ENCODE results near the gene TIMM22.
"Not testable (repeated sequence)": the region's sequence is repeated elsewhere in the genome, so short reads cannot be mapped to it uniquely, and the experiment has no call there.

Gene TIMM22

DNA sequence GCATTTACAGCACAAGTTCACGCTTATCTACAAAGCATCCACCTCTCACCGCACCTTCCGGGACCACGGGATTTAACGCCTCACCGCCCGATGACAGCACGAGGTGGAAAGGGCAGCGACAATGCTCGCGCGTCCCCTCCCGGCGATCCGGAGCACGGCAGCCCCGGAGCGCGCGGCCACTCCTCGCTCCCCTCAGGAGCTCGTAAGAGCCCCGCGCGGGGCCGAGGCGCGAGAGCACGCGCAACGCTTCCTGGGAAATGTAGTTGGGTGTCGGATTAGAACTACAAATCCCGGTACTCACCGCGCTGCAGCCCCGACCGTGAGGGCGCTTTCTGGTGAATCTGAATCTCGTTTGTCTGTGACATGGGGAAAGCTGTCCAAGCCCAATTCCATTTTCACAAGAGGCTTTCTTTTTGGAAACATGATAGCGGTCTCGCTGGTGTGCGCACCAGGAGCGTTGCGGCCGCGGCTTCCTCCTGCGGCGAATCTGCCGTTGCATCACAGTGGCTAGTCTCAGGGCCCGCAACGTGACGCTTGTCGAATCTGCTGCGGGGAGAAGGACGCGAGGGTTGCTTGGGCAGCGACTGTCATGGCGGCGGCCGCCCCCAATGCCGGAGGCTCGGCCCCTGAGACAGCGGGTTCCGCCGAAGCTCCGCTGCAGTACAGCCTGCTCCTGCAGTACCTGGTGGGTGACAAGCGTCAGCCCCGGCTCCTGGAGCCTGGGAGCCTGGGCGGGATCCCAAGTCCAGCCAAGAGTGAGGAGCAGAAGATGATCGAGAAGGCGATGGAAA lies at the start of gene TIMM22:
TSS of gene TIMM22 (plus strand) at position 576 of the 791 bp plus-strand sequence. CDS start at position 590, 14 bp downstream.
- peak; percentile 96 for DNase-seq

DNA sequence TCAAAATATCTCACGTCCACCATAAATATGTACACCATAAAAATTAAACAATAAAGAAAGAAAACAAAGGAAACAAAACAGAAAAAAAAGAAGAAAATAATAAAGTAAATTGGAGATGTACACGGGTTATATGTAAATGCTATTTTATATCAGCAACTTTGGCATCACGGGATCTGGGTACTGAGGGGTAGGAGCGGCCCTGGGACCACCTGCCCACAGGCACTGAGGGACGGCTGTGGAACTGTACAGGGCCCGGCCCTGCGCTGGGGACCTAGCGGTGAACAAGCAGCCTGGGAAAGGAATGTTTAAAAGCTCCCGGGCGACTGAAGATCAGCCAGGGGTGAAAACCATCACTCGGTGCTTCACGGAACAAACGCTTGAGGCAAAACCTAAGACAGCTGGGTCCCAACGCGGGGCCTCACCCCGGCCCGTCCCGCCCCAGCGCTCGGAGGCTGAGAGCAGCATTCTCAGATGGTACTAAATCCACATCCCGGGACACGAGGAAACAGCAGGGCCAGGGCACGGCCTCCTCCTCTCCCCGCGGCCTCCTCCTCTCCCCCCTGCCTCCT lies 48.6 kb upstream of the TIMM22 start:
- DNase-seq: no peak

GRCh38 chr17:949623-950303 lies 47.2 kb upstream of the TIMM22 start:
- DNase-seq: no peak

GRCh38 chr17:951325-952132 lies 45.4 kb upstream of the TIMM22 start:
- DNase-seq: peak; percentile 97

DNA sequence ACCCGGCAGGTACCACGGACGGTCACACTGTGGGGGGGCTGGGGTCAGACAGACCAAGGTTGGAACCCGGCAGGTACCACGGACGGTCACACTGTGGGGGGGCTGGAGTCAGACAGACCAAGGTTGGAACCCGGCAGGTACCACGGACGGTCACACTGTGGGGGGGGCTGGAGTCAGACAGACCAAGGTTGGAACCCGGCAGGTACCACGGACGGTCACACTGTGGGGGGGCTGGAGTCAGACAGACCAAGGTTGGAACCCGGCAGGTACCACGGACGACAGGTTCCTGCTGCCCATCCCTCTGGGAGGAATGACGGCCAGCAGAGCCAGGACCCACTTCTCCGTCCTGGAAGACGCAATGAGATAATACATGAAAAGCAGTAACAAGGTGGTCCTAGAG lies 44.3 kb upstream of the TIMM22 start:
- DNase-seq: not testable (repeated sequence)

- DNase-seq: no peak
Observed at GRCh38 chr17:953767-954166, 43.2 kb upstream of the TIMM22 start.

DNA sequence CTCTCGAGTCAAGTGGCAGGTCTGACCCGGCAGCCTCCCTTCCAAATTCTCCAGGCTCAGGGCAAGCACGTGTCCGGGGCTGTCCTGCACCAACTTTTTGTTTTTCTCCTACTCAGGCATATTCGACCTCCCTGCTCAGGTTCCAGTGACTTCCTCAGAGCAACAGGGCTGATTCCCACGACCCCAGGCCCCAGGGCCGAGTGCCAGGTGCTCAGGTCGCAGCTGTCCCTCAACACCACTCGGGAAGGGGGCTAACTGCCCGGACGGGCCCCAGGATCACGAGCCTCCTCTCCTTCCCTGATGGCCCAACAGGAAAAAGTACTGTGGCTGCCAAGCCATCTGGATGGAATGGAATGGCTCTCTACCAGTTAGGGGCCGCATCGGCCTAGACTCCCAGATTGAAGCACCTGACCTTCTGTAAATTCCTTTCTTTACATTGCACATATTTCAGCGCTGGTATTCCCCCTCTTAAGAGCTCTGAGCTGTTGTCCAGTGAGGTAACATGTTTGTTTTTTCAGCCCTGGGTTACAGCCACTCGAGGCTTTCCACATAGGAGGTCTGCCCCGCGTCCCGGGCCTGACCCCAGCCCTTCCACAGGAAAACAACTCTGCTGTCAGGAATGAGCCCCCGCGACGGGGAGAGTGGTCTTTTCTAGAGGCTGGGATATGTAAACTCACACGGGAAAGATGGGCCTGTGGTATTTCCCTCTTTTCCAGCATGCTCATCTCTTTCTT lies 42.3 kb upstream of the TIMM22 start:
- peak; percentile 72 for DNase-seq

GRCh38 chr17:956905-957304 lies 40.0 kb upstream of the TIMM22 start:
- DNase-seq: peak; percentile 69

- DNase-seq: no peak
Observed at GRCh38 chr17:957856-958421, 39.0 kb upstream of the TIMM22 start.

DNA sequence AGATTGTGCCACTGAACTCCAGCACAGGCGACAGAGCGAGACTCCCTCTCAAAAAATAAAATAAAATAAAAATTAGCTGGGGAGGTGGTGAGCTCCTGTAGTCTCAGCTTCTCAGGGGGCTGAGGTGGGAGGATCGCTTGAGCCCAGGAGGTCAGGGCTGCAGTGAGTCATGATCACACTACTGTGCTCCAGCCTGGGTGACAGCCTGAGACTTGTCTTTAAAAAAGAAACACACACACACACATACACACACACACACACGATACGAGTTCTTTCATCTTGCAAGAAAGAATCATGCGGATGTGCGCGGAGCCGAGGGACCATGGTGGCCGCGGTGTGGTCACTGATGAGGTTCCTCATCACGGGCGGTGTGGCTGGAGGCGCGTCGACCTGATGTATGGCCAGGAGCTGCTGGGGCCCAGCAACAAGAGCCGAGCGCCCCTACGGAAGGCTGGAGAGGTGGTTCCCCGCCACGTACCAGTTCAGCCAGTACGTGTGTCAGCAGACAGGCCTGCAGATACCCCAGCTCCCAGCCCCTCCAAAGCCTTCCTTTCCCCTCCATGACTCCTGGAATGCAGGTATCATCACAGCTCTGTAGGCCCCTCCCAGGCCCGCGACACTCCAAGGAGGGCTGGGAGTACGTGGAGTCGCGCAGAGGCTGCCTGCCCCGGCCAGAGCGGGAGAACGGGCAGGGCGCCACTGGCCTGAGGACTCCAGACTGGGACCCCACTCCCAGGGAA lies 38.0 kb upstream of the TIMM22 start:
- DNase-seq: no peak

DNA sequence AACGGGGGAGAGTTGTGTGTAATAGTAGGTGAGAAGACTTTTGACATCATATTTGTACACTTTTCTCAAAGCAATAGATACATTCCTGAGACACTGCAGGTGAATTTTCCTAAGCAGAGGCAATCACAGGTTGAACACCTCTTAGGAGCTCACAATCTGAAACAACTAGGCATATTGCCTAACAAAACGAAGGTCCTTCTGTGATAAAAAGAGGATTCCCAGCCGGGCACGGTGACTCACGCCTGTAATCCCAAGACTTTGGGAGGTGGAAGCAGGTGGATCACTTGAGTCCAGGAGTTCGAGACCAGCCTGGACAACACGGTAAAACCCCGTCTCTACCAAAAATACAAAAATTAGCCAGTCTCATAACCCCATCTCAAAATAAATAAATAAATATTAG lies 34.8 kb upstream of the TIMM22 start:
- peak; percentile 19 for DNase-seq

DNA sequence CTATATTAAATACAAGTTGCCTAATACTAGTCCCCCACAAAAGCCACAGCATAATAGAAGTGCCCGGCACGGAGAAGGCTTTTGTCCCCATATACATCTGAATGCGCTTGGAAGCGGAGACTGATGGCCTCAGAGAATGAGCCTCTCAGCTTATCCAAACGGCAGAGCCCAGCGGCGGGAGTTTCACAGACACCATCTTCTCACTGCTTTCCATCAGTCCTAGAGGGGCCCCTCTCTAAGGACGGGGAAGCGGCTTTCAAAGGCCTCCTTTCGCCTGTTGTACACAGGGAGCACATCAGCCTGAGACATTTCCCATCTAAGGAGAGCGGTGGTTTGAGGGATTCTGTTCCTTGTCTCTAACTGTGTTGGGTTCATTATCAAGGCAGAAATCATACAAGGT lies 34.3 kb upstream of the TIMM22 start:
- no peak for DNase-seq

- no peak for DNase-seq
Observed at GRCh38 chr17:964876-965275, 32.1 kb upstream of the TIMM22 start.

DNA sequence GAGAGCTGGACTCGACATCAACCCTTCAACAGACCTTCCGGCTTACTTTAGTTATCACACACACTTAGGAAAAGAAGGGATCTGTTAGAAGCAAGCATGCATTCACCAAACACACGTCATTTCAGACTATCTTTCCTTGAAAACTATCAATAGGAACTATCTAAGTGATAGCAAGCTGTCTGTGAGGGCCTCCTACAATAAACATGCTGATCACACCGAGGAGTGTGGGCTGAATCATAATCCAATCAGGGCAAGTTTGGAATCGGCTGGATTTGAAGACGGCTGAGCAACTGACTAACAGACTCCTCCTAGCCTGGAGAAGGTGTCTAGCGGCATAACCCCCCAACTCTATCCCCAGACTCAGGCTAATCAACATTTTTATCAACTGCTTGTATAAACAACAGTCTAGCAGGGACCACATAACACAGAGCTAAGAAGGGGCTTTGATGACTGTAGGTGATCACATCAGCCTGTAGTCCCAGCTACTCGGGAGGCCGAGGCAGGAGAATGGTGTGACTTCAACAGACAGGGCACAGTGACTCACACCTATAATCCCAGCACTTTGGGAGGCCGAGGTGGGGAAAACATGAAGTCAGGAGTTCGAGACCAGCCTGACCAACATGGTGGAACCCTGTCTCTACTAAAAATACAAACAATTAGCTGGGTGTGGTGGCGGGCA lies 31.5 kb upstream of the TIMM22 start:
- DNase-seq: no peak

DNA sequence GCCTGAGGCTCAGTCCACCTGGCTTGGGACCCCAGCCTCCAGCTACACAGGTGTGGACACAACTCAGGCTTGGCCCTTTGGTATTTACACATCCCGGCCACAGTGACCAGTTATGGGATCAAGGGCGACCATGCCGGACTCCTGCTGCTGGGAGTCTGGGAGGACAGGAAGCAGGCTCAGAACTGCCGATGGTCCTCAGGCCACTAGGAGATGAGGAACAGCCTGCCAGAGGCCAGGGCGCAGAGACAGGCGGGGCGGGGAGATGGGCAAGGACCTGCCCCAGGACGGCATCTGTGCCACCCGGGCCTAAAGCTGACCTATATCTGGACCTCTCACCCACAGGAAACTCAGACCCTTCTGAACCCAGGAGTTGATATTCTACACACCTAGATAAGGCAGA lies 29.8 kb upstream of the TIMM22 start:
- no peak for DNase-seq

DNA sequence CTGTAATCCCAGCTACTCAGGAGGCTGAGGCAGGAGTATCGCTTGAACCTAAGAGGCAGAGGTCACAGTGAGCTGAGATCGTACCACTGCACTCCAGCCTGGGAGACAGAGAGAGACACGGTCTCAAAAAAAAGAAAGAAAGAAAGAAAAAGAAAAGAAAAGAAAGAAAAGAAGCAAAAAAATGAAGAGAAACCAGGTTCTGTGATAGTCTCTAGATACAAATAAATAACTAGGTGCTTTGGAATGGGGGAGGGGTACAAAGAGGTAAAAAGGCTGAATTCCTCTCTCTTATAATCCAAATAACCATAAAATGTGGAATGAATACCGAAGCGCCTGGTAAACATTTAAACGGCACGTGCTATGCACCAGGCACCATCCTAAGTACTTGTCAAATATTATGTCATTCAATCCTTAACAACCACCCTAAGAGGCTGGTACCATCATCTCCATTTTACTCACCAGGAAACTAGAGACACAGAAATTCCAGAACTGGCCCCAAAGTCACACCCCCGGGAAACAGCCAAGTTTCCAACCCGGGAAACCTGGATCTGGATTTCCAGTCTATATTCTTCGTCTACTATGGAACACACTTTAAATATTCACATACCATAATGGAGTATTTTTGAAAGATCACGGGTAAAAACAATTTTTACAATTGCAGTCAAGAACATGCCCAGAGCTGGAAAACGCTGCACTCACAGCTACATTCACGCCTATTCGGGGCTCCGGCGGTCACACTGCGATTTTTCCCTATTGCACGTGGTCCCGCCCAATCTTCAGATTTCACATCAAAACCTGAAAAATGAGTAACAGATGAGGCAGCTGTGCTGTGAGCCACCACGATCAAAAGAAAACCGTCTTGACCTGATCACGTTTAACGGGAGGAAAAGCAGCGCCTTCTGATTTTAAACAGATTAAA lies 27.9 kb upstream of the TIMM22 start:
- DNase-seq: peak; percentile 38

DNA sequence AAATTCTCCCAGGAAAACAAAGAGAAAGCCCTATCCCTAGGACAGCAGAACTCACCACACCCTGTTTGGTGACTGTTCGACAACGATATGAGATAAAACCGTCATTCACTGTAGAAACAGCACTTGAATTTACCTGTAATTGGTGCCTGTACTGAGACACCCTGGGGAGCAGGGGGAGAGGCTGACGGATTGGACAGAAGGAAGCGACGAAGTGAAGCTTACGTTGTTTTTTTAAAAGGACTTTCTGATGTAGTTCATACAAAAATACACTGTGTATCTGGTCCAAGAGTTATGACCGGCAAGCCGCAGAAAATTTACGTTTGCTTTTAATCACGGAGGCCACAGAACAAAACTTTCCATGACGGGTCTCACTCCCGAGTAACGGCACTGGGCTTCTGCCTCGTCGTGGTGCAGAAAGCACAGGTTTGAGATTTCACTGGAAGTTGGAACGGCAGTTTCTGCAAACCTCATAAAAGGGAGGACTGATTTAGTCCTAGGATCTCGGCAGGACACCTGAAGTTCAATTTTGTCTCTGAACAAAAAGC lies 27.0 kb upstream of the TIMM22 start:
- DNase-seq: no peak

DNA sequence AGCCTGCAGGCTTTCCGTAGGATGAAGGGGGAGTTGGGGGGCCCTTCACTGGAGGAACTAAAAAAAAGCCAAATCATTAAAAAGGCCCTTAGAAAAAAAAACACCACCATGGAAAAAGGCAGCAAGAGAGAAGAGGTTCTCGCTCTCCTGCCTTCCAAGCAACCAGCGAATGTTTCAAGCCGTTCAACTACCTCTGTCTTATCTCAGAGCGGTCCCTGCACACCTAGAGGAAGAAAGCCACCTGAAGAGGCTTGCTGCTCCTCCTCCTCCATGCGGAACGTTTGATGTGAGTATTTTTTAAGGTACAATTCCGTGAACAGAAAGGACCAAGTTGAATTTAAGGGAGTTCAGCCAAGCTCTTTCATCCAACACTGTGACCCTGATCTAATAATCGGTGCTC lies 26.6 kb upstream of the TIMM22 start:
- DNase-seq: no peak

- DNase-seq: not testable (repeated sequence)
Observed at GRCh38 chr17:971861-972260, 25.1 kb upstream of the TIMM22 start.

Measured in NCI-H226 (cell line).